ENCODE data around the gene JADE3.

The JADE3 gene

GRCh38 chrX:46961097-46961496, 48.9 kb downstream of the JADE3 start:
- peaks cover 7% of the 10 kb centered on the region for H3K79me1 ChIP-seq (ENCODE audit: low read length)
- DNase-seq: no peak
- H3K14ac ChIP-seq (ENCODE audit: low read length): no peak overlapping the region
- H3K4me2 ChIP-seq (ENCODE audit: low read length): no peak overlapping the region
- H3K36me3 ChIP-seq (ENCODE audit: control insufficient read depth in 1 of 2, insufficient read depth in 2 of 2, low read length in 2 of 2): no peaks in the 10 kb centered on the region
- H3K4ac ChIP-seq (ENCODE audit: low read depth, low read length): no peak overlapping the region
- no peak overlapping the region for H2BK12ac ChIP-seq (ENCODE audit: low read length)
- H3K23ac ChIP-seq (ENCODE audit: low read length): no peak overlapping the region
- no peak overlapping the region for H4K91ac ChIP-seq (ENCODE audit: low read depth, low read length)
- H2BK120ac ChIP-seq (ENCODE audit: insufficient read depth, low read length, poor library complexity): no peak overlapping the region
- H3K9ac ChIP-seq (ENCODE audit: low read length): no peak overlapping the region
- H3K4me3 ChIP-seq (ENCODE audit: low read depth, low read length): no peak overlapping the region
- H4K8ac ChIP-seq (ENCODE audit: low read depth, low read length): no peak overlapping the region
- WGBS (ENCODE audit: extremely low coverage, insufficient coverage, insufficient read length): no CpG with 5 or more reads among the region's 3 CpGs
- H2AFZ ChIP-seq (ENCODE audit: insufficient read depth, low read length, poor library complexity): no peak overlapping the region
- H4K12ac ChIP-seq (ENCODE audit: low read depth, low read length): no peak overlapping the region
- H2AK5ac ChIP-seq (ENCODE audit: low read length): no peak overlapping the region
- H3K27ac ChIP-seq (ENCODE audit: low read depth, low read length): no peak overlapping the region
- no peak overlapping the region for H3K18ac ChIP-seq (ENCODE audit: low read length)
- H2BK5ac ChIP-seq (ENCODE audit: low read depth, low read length, poor library complexity): no peak overlapping the region
- peaks cover 3% of the 10 kb centered on the region for H3K79me2 ChIP-seq (ENCODE audit: control insufficient read depth, insufficient read depth, low read length, poor library complexity)
- H3K9me3 ChIP-seq (ENCODE audit: insufficient read depth, low read depth, low read length): no peaks in the 10 kb centered on the region
- no peaks in the 10 kb centered on the region for H3K27me3 ChIP-seq (ENCODE audit: insufficient read depth, low read length)
- H3K4me1 ChIP-seq (ENCODE audit: control insufficient read depth in 1 of 2, insufficient read depth in 2 of 2, low read length in 2 of 2): peaks cover 3 to 11% of the 10 kb centered on the region in 2 experiments

GRCh38 chrX:46961574-46962283, 49.5 kb downstream of the JADE3 start:
- Histone ChIP-seq H2BK5ac (ENCODE audit: low read depth, low read length, poor library complexity) (peak overlapping the region; percentile 21), H3K14ac (ENCODE audit: low read length) (no peak overlapping the region), H3K79me1 (ENCODE audit: low read length) (peaks cover 7% of the 10 kb centered on the region), H3K18ac (ENCODE audit: low read length) (no peak overlapping the region), H3K27me3 (ENCODE audit: insufficient read depth, low read length) (no peaks in the 10 kb centered on the region), H4K12ac (ENCODE audit: low read depth, low read length) (no peak overlapping the region), H4K8ac (ENCODE audit: low read depth, low read length) (no peak overlapping the region), H2AFZ (ENCODE audit: insufficient read depth, low read length, poor library complexity) (no peak overlapping the region), H3K4me1 (ENCODE audit: control insufficient read depth in 1 of 2, insufficient read depth in 2 of 2, low read length in 2 of 2) (peaks cover 3 to 13% of the 10 kb centered on the region in 2 experiments), H3K36me3 (ENCODE audit: control insufficient read depth in 1 of 2, insufficient read depth in 2 of 2, low read length in 2 of 2) (no peaks in the 10 kb centered on the region), H3K4me3 (ENCODE audit: low read depth, low read length) (no peak overlapping the region), H3K4ac (ENCODE audit: low read depth, low read length) (peak overlapping the region; percentile 75), H3K23ac (ENCODE audit: low read length) (no peak overlapping the region), H3K4me2 (ENCODE audit: low read length) (no peak overlapping the region), H3K9ac (ENCODE audit: low read length) (no peak overlapping the region), H2BK120ac (ENCODE audit: insufficient read depth, low read length, poor library complexity) (no peak overlapping the region), H2BK12ac (ENCODE audit: low read length) (no peak overlapping the region), H3K27ac (ENCODE audit: low read depth, low read length) (no peak overlapping the region), H3K79me2 (ENCODE audit: control insufficient read depth, insufficient read depth, low read length, poor library complexity) (peaks cover 3% of the 10 kb centered on the region), H4K91ac (ENCODE audit: low read depth, low read length) (peak overlapping the region; percentile 24), H3K9me3 (ENCODE audit: insufficient read depth, low read depth, low read length) (no peaks in the 10 kb centered on the region), H2AK5ac (ENCODE audit: low read length) (no peak overlapping the region)
- WGBS (ENCODE audit: extremely low coverage, insufficient coverage, insufficient read length): no CpG with 5 or more reads among the region's 7 CpGs
- no peak for DNase-seq

- Histone ChIP-seq H2BK5ac (ENCODE audit: low read depth, low read length, poor library complexity) (peak overlapping the region; percentile 63), H3K9me3 (ENCODE audit: insufficient read depth, low read depth, low read length) (no peaks in the 10 kb centered on the region), H3K9ac (ENCODE audit: low read length) (no peak overlapping the region), H3K27me3 (ENCODE audit: insufficient read depth, low read length) (no peaks in the 10 kb centered on the region), H3K23ac (ENCODE audit: low read length) (no peak overlapping the region), H3K4me2 (ENCODE audit: low read length) (no peak overlapping the region), H3K79me1 (ENCODE audit: low read length) (peaks cover 7% of the 10 kb centered on the region), H3K36me3 (ENCODE audit: control insufficient read depth in 1 of 2, insufficient read depth in 2 of 2, low read length in 2 of 2) (no peaks in the 10 kb centered on the region), H4K12ac (ENCODE audit: low read depth, low read length) (no peak overlapping the region), H3K4ac (ENCODE audit: low read depth, low read length) (peak overlapping the region; percentile 79), H2AFZ (ENCODE audit: insufficient read depth, low read length, poor library complexity) (no peak overlapping the region), H3K79me2 (ENCODE audit: control insufficient read depth, insufficient read depth, low read length, poor library complexity) (no peaks in the 10 kb centered on the region), H2BK120ac (ENCODE audit: insufficient read depth, low read length, poor library complexity) (no peak overlapping the region), H3K4me3 (ENCODE audit: low read depth, low read length) (no peak overlapping the region), H2BK12ac (ENCODE audit: low read length) (peak overlapping the region; percentile 76), H3K14ac (ENCODE audit: low read length) (no peak overlapping the region), H3K27ac (ENCODE audit: low read depth, low read length) (no peak overlapping the region), H4K91ac (ENCODE audit: low read depth, low read length) (peak overlapping the region; percentile 37), H2AK5ac (ENCODE audit: low read length) (no peak overlapping the region), H3K4me1 (ENCODE audit: control insufficient read depth in 1 of 2, insufficient read depth in 2 of 2, low read length in 2 of 2) (peaks cover 3 to 15% of the 10 kb centered on the region in 2 experiments), H3K18ac (ENCODE audit: low read length) (no peak overlapping the region), H4K8ac (ENCODE audit: low read depth, low read length) (no peak overlapping the region)
- DNase-seq: no peak
- WGBS (ENCODE audit: extremely low coverage, insufficient coverage, insufficient read length): no CpG with 5 or more reads among the region's 1 CpG
These were observed 53.0 kb downstream of the JADE3 start for GRCh38 chrX:46965125-46965758.

- Histone ChIP-seq H3K79me2 (ENCODE audit: control insufficient read depth, insufficient read depth, low read length, poor library complexity) (no peaks in the 10 kb centered on the region), H4K12ac (ENCODE audit: low read depth, low read length) (no peak overlapping the region)
These were observed 55.3 kb downstream of the JADE3 start for GRCh38 chrX:46967547-46967946.

More at GRCh38 chrX:46967547-46967946, 55.3 kb downstream of the JADE3 start:
- no peak overlapping the region for H4K8ac ChIP-seq (ENCODE audit: low read depth, low read length)
- H3K27me3 ChIP-seq (ENCODE audit: insufficient read depth, low read length): no peaks in the 10 kb centered on the region
- peaks cover 3 to 15% of the 10 kb centered on the region in 2 experiments for H3K4me1 ChIP-seq (ENCODE audit: control insufficient read depth in 1 of 2, insufficient read depth in 2 of 2, low read length in 2 of 2)
- H2BK5ac ChIP-seq (ENCODE audit: low read depth, low read length, poor library complexity): no peak overlapping the region
- no peaks in the 10 kb centered on the region for H3K36me3 ChIP-seq (ENCODE audit: control insufficient read depth in 1 of 2, insufficient read depth in 2 of 2, low read length in 2 of 2)
- no peak for DNase-seq
- no CpG with 5 or more reads among the region's 4 CpGs for WGBS (ENCODE audit: extremely low coverage, insufficient coverage, insufficient read length)
- no peak overlapping the region for H2AFZ ChIP-seq (ENCODE audit: insufficient read depth, low read length, poor library complexity)
- no peak overlapping the region for H3K18ac ChIP-seq (ENCODE audit: low read length)
- H2BK120ac ChIP-seq (ENCODE audit: insufficient read depth, low read length, poor library complexity): no peak overlapping the region
- no peak overlapping the region for H3K4me2 ChIP-seq (ENCODE audit: low read length)
- no peak overlapping the region for H3K23ac ChIP-seq (ENCODE audit: low read length)
- H3K79me1 ChIP-seq (ENCODE audit: low read length): peaks cover 7% of the 10 kb centered on the region
- H4K91ac ChIP-seq (ENCODE audit: low read depth, low read length): no peak overlapping the region
- H2BK12ac ChIP-seq (ENCODE audit: low read length): no peak overlapping the region
- no peak overlapping the region for H2AK5ac ChIP-seq (ENCODE audit: low read length)
- H3K27ac ChIP-seq (ENCODE audit: low read depth, low read length): no peak overlapping the region
- H3K4me3 ChIP-seq (ENCODE audit: low read depth, low read length): no peak overlapping the region
- H3K4ac ChIP-seq (ENCODE audit: low read depth, low read length): no peak overlapping the region
- H3K9ac ChIP-seq (ENCODE audit: low read length): no peak overlapping the region
- H3K9me3 ChIP-seq (ENCODE audit: insufficient read depth, low read depth, low read length): no peaks in the 10 kb centered on the region
- H3K14ac ChIP-seq (ENCODE audit: low read length): no peak overlapping the region
